Liver (tissue), 9 donors: ENCODE measurements around the gene SNRNP27. TPM values are rescaled to one million over a fixed set of nuclear protein-coding genes. Genes with fewer than 3 reads are reported as not detected.

Experiments used
- DNase-seq: peaks from one replicate; pipeline ENCODE4 v3.0.0-alpha.2; 2017; ENCODE audit warnings: low spot score
- H3K27ac ChIP-seq, 2 donors: one replicate each; pipeline ENCODE4 v1.7.0; 2013; ENCODE audit warnings: inconsistent platforms in 2 of 2, low read length in 2 of 2, control low read depth in 1 of 2, low read depth in 1 of 2, mild to moderate bottlenecking in 1 of 2
- H3K27me3 ChIP-seq, 4 donors: one replicate each; pipeline versions ENCODE4 v1.6.1 to v1.7.0; 2013; ENCODE audit warnings: low read length in 3 of 4, inconsistent platforms in 1 of 4, mild to moderate bottlenecking in 1 of 4, moderate library complexity in 1 of 4; ENCODE audit not compliant: control insufficient read depth in 4 of 4, insufficient read depth in 4 of 4
- H3K36me3 ChIP-seq, 4 donors: one replicate each; pipeline versions ENCODE4 v1.6.1 to v1.7.0; 2013; ENCODE audit warnings: low read length in 3 of 4, mild to moderate bottlenecking in 3 of 4, low read depth in 1 of 4, moderate library complexity in 1 of 4; ENCODE audit not compliant: control insufficient read depth in 4 of 4, insufficient read depth in 3 of 4
- H3K4me1 ChIP-seq, 4 donors: one replicate each; pipeline versions ENCODE4 v1.6.1 to v1.7.0; 2013; ENCODE audit warnings: low read length in 3 of 4, mild to moderate bottlenecking in 3 of 4, moderate library complexity in 1 of 4; ENCODE audit not compliant: control insufficient read depth in 4 of 4, insufficient read depth in 4 of 4
- H3K4me3 ChIP-seq, 3 donors: one replicate each; pipeline versions ENCODE4 v1.6.1 to v1.7.0; 2013; ENCODE audit warnings: low read length in 3 of 3, control low read depth in 1 of 3, low read depth in 1 of 3, mild to moderate bottlenecking in 1 of 3
- H3K9ac ChIP-seq, 2 donors: one replicate each; pipeline ENCODE4 v1.7.0; 2013; ENCODE audit warnings: low read length in 2 of 2, mild to moderate bottlenecking in 2 of 2, moderate library complexity in 2 of 2, control low read depth in 1 of 2, low read depth in 1 of 2
- H3K9me3 ChIP-seq, 4 donors: one replicate each; pipeline versions ENCODE4 v1.6.1 to v1.7.0; 2013; ENCODE audit warnings: low read length in 3 of 4; ENCODE audit not compliant: control insufficient read depth in 4 of 4
- EGR1 ChIP-seq, 2 donors: IDR thresholded peaks; 2 replicates each; pipeline ENCODE4 v1.6.1; 2016 to 2018; ENCODE audit warnings: antibody characterized with exemption in 2 of 2, low read depth in 2 of 2
- FOXA1 ChIP-seq: IDR thresholded peaks from 2 replicates; pipeline ENCODE4 v1.6.1; 2016; ENCODE audit warnings: antibody characterized with exemption
- FOXA2 ChIP-seq: IDR thresholded peaks from 2 replicates; pipeline ENCODE4 v1.6.1; 2016; ENCODE audit warnings: antibody characterized with exemption
- GABPA ChIP-seq, 2 donors: IDR thresholded peaks in 1 of 2; conservative IDR thresholded peaks in 1 of 2; 2 replicates each; pipeline ENCODE4 v1.6.1; 2016; ENCODE audit warnings: antibody characterized with exemption in 2 of 2, mild to moderate bottlenecking in 1 of 2, moderate library complexity in 1 of 2
- HNF4A ChIP-seq, 2 donors: conservative IDR thresholded peaks; 2 replicates each; pipeline ENCODE4 v1.6.1; 2016; ENCODE audit warnings: antibody characterized with exemption in 2 of 2, mild to moderate bottlenecking in 2 of 2
- HNF4G ChIP-seq: IDR thresholded peaks from 2 replicates; pipeline ENCODE4 v1.6.1; 2016; ENCODE audit warnings: antibody characterized with exemption
- JUND ChIP-seq, 2 donors: IDR thresholded peaks; 2 replicates each; pipeline ENCODE4 v1.6.1; 2016; ENCODE audit warnings: antibody characterized with exemption in 2 of 2
- MAX ChIP-seq: IDR thresholded peaks from 2 replicates; pipeline ENCODE4 v1.6.1; 2016; ENCODE audit warnings: antibody characterized with exemption
- NR2F2 ChIP-seq: IDR thresholded peaks from 2 replicates; pipeline ENCODE4 v1.6.1; 2016; ENCODE audit warnings: antibody characterized with exemption
- RAD21 ChIP-seq, 2 donors: IDR thresholded peaks; 2 replicates each; pipeline ENCODE4 v1.6.1; 2016; ENCODE audit warnings: antibody characterized with exemption in 2 of 2, mild to moderate bottlenecking in 2 of 2
- REST ChIP-seq: IDR thresholded peaks from 2 replicates; pipeline ENCODE4 v1.6.1; 2016; ENCODE audit warnings: antibody characterized with exemption, mild to moderate bottlenecking
- RXRA ChIP-seq, 2 donors: IDR thresholded peaks; 2 replicates each; pipeline ENCODE4 v1.6.1; 2017 to 2018; ENCODE audit warnings: antibody characterized with exemption in 2 of 2, mild to moderate bottlenecking in 1 of 2
- SP1 ChIP-seq: IDR thresholded peaks from 2 replicates; pipeline ENCODE4 v1.6.1; 2018; ENCODE audit warnings: antibody characterized with exemption, mild to moderate bottlenecking
- TAF1 ChIP-seq: conservative IDR thresholded peaks from 2 replicates; pipeline ENCODE4 v1.6.1; 2016; ENCODE audit warnings: antibody characterized with exemption, mild to moderate bottlenecking
- YY1 ChIP-seq: IDR thresholded peaks from 2 replicates; pipeline ENCODE4 v1.6.1; 2016; ENCODE audit warnings: antibody characterized with exemption, mild to moderate bottlenecking
- ZBTB33 ChIP-seq: IDR thresholded peaks from 2 replicates; pipeline ENCODE4 v1.6.1; 2016; ENCODE audit warnings: antibody characterized with exemption
- WGBS: extraction: QIAGEN DNeasy Blood & Tissue Kit; methylation state at CpG from one replicate; pipeline ENCODE4 v1.1.7; 2013; 5-methylcytosine and 5-hydroxymethylcytosine counted together
- polyA plus RNA-seq, 2 donors: library from polyadenylated mRNA; stranded (reverse) in 1 of 2; unstranded in 1 of 2; fragments of 200-250 nt in 1 of 2; fragments of >200 nt in 1 of 2; fragmentation: Nextera tagmentation in 1 of 2; extraction: Ambion mirVana in 1 of 2; gene quantifications; one replicate each; pipeline versions ENCODE4 v1.2.1 to v1.2.3, GENCODE V29; 2013 to 2015
- total RNA-seq, 2 donors: library from RNA; depleted of rRNA; stranded (reverse); fragments of >200 nt; gene quantifications; one replicate each; pipeline ENCODE4 v1.2.3, GENCODE V29; 2014
- TF ChIP-seq, protein P1 (sequence below): fragments of 150-350 bp; IDR thresholded peaks from 2 replicates; pipeline ENCODE4 v1.5.1; 2017; ENCODE audit warnings: improper control_type of control experiment, low read depth, low read length; ENCODE audit not compliant: missing input control
- TF ChIP-seq, protein P2 (sequence below): IDR thresholded peaks from 2 replicates; pipeline ENCODE4 v1.6.1; 2016; ENCODE audit warnings: antibody characterized with exemption
- donor health status: healthy.
- donor health status: healthy.
- donor health status: healthy.
- donor health status: healthy.
- donor health status: healthy.

The SNRNP27 gene
- total and polyA plus RNA-seq, 4 donors, result 16.8 to 28.7 (median 20.0) TPM

DNA sequence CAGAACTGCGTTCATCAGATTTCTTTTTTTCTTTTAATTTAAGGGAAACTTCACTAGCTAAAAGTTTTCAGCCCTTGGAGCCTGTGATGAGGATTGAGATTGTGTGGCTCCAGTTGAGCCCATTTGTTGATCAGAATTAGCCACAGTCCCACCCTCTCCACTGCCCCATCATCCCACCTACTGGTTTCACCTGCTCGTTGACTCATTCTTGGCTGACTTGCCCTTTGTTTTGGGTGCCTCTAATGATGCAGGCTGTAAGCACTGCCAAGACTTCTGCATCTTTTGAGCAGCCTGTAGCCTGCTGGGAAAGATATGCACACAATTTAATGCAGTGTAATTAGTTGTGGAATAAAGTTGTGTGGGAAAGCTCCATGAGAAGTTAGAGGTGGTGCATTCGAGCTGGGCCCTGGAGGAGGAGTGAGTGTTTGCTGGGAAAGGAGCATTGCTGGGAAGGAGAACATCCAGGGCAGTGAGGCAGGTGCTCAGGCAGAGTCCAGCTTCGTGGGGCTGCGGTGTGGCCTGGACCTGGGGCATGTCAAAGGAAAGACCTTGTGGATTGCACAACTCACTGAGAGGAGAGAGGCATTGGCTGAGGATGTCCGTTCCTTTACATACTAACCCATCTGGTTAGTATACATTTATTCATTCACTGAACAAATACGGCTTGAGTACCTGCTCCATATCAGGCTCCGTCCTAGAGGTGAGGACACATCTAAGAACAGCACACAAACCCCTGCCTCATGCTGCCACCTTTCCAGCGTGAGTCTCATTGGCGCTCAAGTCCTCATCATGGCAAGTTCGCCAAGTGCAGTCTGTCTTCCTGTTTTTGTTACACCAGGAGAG, 49.5 kb downstream of the SNRNP27 start:
- H3K4me3 ChIP-seq, result no peak overlapping the region
- TF ChIP-seq FOXA1, result no peak
- TF ChIP-seq HNF4G, result no peak
- H3K9me3 ChIP-seq, result no peaks in the 10 kb centered on the region
- peaks cover 0 to 2% (median 0%) of the 10 kb centered on the region in 4 donors for H3K4me1 ChIP-seq
- peak overlapping the region in 1 of 2 donors; percentile 47 for H3K27ac ChIP-seq
- 93% methylated on average over 11 of the region's 11 CpGs for WGBS
- peaks cover 3 to 35% (median 17%) of the 10 kb centered on the region in 4 donors for H3K36me3 ChIP-seq
- no peak for DNase-seq
- no peak overlapping the region for H3K9ac ChIP-seq
- no peaks in the 10 kb centered on the region for H3K27me3 ChIP-seq

- DNase-seq, result no peak
- Histone ChIP-seq H3K27me3 (no peaks in the 10 kb centered on the region), H3K4me1 (peaks cover 0 to 2% (median 0%) of the 10 kb centered on the region in 4 donors), H3K9me3 (no peaks in the 10 kb centered on the region), H3K4me3 (no peak overlapping the region), H3K27ac (peak overlapping the region in 1 of 2 donors; percentile 47), H3K9ac (no peak overlapping the region), H3K36me3 (peaks cover 3 to 27% (median 10%) of the 10 kb centered on the region in 4 donors)
- 81% methylated on average over 9 of the region's 9 CpGs for WGBS
- TF ChIP-seq SP1, result no peak
- no peak for TF ChIP-seq JUND (IDR thresholded peaks at IDR 0.05)
- TF ChIP-seq NR2F2, result no peak
- no peak for TF ChIP-seq FOXA1
- TF ChIP-seq YY1, result no peak
- TF ChIP-seq REST, result no peak
- no peak for TF ChIP-seq HNF4G
- TF ChIP-seq RXRA (IDR thresholded peaks at IDR 0.05), result no peak
- TF ChIP-seq FOXA2, result no peak
- TF ChIP-seq, protein P1, sequence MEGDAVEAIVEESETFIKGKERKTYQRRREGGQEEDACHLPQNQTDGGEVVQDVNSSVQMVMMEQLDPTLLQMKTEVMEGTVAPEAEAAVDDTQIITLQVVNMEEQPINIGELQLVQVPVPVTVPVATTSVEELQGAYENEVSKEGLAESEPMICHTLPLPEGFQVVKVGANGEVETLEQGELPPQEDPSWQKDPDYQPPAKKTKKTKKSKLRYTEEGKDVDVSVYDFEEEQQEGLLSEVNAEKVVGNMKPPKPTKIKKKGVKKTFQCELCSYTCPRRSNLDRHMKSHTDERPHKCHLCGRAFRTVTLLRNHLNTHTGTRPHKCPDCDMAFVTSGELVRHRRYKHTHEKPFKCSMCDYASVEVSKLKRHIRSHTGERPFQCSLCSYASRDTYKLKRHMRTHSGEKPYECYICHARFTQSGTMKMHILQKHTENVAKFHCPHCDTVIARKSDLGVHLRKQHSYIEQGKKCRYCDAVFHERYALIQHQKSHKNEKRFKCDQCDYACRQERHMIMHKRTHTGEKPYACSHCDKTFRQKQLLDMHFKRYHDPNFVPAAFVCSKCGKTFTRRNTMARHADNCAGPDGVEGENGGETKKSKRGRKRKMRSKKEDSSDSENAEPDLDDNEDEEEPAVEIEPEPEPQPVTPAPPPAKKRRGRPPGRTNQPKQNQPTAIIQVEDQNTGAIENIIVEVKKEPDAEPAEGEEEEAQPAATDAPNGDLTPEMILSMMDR, result no peak
- no peak for TF ChIP-seq HNF4A (conservative IDR thresholded peaks at IDR 0.05)
- no peak for TF ChIP-seq MAX
- no peak for TF ChIP-seq EGR1 (IDR thresholded peaks at IDR 0.05; ENCODE audit: low read depth in 2 of 2)
- TF ChIP-seq GABPA (IDR thresholded peaks at IDR 0.05 in 1 of 2, conservative IDR thresholded peaks at IDR 0.05 in 1 of 2), result no peak
- TF ChIP-seq, protein P2, sequence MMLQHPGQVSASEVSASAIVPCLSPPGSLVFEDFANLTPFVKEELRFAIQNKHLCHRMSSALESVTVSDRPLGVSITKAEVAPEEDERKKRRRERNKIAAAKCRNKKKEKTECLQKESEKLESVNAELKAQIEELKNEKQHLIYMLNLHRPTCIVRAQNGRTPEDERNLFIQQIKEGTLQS, result no peak
- no peak for TF ChIP-seq TAF1
- TF ChIP-seq RAD21 (IDR thresholded peaks at IDR 0.05), result no peak
- no peak for TF ChIP-seq ZBTB33
These were observed 50.2 kb downstream of the SNRNP27 start for GRCh38 chr2:69943843-69944525.
